Measurements from ENCODE around the gene DCAKD.
A peak's percentile ranks its signal among the peaks of the same experiment; 100 is the strongest.

Gene DCAKD, protein sequence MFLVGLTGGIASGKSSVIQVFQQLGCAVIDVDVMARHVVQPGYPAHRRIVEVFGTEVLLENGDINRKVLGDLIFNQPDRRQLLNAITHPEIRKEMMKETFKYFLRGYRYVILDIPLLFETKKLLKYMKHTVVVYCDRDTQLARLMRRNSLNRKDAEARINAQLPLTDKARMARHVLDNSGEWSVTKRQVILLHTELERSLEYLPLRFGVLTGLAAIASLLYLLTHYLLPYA

DNA sequence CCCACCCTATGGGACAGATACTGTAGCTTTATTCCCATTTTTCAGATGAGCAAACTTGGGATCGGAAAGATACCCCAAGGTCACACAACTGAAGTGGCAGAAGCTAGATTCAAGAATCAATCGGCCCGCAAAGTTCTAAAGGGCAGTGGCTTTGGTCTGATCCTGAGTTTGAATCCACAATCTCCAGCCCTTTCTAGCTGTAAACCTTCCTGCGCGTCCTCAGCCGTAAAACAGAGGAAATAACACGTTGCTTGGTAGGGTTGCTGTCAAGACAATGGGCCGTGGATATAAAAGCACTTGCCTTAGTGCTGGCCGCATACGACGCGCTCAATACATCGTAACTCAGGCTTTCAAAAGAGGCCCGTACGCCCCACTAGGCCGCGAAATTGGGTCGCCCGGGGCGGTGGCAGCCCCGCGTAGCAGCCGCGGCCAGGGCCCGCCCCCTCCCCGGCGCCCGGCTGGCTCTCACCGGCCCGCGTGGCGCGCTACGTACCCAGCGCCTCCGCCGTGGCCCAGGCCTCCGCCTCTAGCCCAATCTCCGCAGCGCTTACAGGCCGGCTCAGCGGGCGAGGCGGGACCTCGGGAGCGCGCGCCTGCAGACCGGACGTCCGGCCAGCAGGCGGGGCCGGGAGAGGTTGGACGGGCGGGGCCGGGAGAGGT is at the start of gene DCAKD:
DCAKD (minus strand) TSS at position 573 of the 660 bp plus-strand sequence. CDS start 16,747 bp downstream, outside the sequence.
- DNase-seq (ENCODE audit: low read depth, low spot score), result peak; percentile 88

DNA sequence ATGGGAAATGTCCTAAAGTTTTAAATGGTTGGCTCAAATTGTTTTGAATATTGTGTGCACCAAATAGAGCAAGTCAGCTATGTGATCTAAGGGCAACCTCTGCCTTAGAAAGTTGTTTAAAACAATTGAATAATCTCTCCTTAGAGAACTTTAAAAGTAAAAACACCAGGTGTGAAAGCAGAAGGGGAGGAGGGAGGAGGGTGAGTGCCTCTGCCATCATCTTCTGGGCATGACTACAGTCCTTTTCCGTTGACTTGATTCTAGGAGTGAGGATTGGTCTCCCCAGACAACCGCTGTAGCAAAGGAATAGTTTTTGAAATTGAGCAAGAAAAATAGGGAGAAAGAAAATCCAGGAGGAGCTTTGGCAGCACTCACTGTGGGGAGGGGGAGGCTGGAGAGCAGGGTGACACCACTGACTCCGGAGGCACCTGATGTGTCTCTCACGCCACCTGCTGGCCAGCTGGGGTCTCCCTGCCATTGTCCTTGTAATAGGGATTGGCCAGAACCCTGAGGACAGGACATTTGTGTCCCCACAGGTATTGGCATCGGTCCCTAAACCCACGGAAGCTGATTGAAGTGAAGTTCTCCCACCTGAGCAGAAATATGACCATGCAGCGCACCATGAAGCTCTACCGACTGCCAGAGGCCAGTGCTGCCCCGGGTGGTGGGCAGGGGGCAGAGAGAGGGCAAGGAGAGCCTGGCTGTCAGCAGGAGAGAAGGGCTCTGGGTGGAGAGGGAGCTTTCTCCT is 47.6 kb upstream of the DCAKD start:
- no peak for DNase-seq (ENCODE audit: low read depth, low spot score)

DNA sequence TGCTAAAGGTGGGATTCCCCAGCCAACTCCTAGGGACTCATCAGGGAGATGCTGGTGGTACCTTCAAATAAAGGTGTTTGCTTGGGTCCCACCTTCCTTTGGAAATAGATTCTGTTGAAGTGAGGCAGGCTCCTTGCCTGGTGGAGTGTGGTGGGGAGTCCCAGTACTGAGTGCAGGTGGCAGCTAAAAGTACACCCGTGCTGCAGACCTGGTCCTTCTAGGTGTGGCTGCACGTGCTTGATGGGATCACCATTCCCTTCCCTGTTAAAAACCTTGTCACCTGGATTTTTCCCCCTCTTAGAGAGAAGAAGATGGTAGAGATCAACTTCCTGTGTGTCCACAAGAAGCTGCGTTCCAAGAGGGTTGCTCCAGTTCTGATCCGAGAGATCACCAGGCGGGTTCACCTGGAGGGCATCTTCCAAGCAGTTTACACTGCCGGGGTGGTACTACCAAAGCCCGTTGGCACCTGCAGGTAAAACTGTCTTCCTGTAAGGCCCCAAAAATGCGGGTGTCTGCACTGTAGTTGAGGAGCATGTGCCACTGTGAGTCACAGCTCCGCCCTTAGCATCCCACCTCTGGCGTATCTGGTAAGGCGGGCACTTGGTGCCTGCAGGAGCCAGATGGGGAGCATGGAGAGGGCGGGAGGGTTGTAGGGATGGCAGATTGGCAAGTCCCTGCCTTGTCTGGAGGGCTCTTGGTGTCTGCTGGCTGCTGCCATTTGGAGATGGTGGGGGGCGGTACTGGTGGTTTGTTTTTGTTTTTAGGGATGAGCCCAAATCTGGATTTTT is 46.8 kb upstream of the DCAKD start:
- DNase-seq (ENCODE audit: low read depth, low spot score), result no peak

DNA sequence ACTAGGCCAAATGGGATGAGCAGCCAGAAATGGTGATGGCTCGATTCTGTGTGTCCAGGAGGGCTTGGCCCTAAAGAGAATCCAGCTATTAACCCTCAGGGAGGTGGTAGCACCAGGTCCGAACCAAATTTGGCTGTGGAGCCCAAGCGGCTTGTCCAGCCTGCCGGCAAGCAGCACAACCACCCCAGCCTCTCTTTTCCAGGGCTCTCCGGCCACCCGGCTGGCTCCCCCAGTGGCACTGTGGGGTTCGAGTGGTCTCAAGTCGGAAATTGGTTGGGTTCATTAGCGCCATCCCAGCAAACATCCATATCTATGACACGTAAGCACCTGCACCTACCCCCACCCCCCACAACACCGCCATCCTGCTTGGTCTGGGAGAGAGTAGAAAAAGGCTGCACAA is 45.5 kb upstream of the DCAKD start:
- no peak for DNase-seq (ENCODE audit: low read depth, low spot score)

DNA sequence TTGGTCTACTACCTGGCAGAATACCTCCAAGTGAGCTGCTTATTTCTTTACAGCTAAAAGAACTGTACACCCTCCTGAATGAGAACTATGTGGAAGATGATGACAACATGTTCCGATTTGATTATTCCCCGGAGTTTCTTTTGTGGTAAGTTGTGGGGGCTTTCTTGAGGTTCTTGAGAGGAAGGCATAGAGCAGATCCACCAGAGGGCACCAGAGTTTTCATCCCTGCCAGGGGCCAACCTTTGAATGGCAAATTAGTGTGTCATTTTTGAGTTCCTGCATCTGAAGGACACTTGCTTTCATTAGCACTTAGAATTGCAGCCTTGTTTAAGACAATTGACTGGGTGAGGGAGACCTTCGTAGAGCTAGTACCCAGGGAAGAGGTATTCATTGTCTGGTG is 44.7 kb upstream of the DCAKD start:
- no peak for DNase-seq (ENCODE audit: low read depth, low spot score)

DNA sequence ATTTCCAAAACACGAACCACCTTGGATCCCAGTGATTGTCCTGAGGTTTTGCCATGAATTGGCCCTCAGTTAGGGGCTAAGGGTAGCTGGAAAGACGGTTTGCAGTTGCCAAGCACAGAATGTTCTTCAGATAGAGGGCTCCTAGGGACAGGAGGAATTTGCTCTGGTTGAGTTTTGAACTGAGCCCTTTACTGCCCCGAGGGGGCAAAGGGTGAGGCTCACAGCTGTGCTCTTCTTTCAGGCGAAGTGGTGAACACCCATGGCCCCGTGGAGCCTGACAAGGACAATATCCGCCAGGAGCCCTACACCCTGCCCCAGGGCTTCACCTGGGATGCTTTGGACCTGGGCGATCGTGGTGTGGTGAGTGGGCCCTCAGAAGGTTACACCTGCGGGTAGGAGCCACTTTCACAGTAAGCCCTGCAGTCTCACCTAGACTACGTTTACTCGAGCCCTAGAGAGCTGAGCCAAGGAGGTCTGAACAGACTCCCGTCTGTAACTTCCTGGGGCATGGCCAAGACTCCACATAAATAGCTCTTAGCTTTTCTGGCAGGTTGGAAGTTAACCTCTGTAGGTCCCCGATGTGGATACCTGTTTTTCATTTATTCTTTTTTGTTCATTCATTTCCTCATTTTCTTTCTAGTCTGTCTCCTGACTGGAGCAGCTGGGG is 42.1 kb upstream of the DCAKD start:
- DNase-seq (ENCODE audit: low read depth, low spot score), result no peak

DNA sequence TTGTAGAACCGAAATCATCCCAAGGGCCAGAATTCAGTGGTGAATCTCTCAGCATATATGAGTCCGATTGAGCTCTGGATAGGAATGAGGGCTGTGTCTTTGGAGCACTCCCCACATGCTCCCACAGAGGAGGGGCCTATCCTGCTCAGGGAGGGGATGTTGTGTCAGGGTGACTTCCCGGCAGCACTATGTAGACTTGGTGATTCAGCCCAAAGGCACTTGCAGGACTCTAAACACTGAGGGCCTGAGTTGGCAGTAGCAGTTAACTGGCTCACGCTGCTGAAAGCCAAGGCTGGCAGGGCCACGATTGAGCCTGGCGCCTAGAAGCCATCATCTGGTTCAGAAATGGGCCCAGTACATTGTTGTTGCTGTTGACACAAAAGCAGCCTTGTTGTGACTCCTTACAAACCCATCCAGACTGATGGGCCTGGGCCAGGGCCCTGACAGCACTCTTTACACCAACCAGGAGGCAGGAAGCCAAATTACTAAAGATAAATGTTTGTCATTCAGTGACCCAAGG is 41.5 kb upstream of the DCAKD start:
- DNase-seq (ENCODE audit: low read depth, low spot score), result peak; percentile 88

DNA sequence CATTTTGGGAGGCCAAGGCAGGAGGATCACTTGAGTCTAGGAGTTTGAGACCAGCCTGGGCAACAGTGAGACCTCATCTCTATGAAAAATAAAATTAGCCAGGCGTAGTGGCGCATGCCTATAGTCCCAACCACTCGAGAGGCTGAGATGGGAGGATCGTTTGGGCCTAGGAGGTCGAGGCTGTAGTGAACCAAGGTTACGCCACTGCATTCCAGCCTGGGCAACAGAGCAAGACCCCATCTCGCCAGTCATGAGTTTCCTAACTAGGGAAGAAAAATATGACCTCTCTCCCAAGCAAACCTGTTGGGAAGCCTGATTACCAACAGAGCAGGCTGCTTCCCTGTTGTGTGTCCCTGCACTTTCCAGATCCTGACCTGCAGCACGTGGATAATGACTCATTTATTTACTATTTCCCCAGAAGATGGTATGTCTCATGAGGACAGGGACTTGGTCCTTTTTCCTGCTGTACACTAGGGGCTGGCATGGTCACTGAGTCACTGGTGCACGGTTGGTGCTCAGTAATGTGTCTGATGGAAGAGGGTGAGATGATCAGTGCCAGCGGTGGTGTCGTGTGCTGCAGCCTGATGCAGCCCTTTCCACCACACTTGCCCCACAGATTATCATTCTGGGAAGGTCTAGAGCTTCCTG is 40.5 kb upstream of the DCAKD start:
- no peak for DNase-seq (ENCODE audit: low read depth, low spot score)

DNA sequence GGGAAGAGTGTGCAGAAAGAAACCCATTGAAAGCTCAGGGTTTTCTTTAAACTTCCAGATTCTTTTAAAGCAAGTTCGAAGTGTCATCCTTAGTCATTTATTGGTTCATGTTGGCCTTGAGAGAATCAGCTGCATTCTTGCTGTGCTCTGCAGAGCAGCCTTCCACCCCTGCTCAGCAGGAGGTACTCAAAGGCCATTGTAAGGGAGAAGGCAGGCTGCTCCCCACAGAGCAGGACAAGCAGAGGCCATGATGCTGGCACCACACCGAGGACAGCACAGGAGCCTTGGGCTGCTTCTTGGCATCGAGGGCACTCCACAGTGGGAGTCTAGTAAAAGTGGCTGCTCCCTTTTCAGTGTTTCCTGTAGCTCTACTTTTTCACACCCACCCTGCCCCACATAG is 39.3 kb upstream of the DCAKD start:
- DNase-seq (ENCODE audit: low read depth, low spot score), result no peak

DNA sequence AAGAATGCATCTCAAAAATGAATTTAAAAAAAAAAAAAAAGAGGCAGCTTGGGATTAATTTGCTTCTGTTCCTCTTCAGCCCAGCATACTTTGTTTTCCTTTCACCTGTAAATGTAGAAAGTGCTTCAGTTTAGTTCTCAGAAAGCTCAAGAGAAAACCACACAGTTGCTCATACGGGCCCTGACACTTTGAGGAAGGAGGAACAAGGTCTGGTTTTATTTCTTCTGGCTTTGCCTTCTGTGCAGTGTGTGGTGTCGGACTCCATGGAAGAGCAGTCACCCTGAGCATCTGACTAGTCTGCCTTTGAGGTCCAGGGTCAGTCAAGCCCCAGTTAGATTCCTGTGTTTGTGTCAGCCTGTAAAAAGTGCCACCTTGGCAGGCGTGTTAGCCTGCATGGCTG is 37.3 kb upstream of the DCAKD start:
- no peak for DNase-seq (ENCODE audit: low read depth, low spot score)

DNA sequence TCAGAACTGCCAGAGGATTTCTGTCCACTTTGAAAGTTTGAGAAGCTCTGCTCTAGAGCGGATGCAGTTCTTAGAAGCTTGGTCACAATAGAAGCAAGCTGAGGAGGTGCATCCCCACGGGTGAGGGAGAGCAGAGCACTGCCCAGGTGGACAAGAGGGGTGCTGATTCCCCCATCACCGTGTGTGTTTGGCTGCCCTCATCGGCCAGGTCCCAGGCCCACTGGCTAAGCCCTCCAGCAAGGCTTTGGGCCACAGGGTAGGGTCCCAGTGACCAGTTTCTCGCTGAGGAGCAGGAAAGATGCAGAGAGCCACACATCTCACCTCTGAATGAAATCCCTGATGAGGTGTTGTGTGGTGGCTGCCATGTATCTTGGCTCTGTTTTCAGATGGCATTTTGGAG is 36.5 kb upstream of the DCAKD start:
- DNase-seq (ENCODE audit: low read depth, low spot score), result no peak

DNA sequence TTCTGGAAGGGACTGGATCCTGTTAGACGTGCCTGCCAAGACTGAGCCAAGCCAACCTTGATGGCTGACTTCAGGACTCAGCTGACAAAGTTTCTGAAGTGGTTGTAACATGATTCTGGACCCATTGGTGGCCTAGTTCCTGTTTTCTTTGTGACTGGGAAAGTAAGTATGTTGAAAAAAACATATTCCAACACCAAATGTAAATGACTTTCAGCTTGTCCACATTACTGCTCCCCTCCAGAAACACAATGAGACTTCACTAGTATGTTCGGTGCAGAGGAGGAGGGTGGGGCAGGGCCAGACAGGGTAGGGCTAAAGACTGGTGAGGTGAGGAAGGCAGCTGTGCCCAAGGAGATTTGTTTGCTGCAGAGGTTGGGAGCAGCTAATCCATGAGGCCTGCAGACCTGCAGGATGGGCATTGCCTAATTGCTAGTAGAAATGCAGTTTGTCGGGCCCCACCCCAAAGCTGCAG is 36.1 kb upstream of the DCAKD start:
- DNase-seq (ENCODE audit: low read depth, low spot score), result no peak

DNA sequence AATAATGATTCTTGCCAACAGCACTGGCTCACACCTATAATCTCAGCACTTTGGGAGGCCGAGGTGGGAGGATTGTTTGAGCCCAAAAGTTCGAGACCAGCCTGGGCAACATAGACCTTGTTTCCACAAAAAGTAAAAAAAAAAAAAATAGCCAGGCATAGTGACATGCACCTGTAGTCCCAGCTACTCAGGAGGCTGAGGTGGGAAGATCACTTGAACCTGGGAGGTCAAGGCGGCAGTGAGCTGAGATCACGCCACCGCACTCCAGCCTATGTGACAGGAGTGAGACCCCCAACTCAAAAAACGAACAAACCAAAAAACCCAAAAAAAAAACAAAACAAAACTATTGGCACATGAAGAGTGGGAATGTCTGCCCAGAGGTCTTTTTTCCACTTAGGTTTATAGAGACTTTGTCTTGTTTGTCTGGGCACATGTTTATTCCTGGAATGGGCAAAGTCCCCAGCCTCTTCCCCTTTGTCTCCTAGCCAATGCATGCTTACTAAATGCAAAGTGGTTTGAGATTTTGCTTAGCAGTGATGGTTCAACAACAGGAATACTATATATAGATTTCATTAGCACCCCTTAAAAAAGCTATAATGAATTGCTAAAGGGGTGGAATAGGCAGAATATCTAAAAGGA is 35.6 kb upstream of the DCAKD start:
- no peak for DNase-seq (ENCODE audit: low read depth, low spot score)

DNA sequence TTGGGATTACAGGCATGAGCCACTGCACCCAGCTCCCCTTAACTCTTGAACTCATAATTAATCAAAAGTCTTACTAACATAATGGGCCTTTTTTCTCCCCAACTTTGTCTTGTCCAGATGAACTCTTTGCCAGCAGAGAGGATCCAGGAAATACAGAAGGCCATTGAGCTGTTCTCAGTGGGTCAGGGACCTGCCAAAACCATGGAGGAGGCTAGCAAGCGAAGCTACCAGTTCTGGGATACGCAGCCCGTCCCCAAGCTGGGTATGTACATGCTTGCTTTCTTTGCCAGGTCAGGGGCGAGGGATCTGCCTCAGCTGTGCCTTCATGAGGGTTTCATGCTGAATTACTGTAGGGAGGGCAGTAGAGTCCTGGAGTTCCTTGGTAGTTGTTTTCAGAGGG is 35.0 kb upstream of the DCAKD start:
- no peak for DNase-seq (ENCODE audit: low read depth, low spot score)

DNA sequence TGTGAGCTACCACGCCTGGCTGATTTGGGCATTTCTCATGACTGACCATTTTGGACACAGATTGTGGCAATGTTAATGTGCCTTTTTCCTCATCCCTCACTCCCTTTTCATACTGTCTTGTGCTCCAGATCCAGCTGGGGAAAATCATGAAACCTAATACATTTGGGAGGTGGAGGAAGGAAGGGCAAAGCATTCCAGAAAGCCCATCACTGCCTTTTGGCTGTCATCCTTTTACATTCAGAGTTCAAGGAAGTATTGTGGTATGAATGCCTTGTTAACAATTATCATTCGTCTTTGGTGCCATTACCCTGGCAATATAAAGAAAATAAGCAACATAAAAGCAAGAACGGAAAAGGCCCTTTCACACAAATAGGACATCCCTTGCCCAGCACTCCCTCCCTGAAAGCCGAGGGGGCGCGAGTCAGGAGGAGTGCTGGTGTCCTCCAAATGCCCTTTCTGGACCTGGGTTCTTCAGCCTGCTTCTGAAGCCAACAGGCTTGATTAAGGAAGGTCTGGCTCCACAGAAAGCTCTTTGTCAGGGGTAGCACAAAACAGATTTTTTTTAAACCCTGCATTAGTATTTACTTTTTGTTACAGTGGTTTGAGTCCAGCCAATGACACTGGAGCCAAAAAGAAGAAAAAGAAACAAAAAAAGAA is 29.7 kb upstream of the DCAKD start:
- no peak for DNase-seq (ENCODE audit: low read depth, low spot score)

DNA sequence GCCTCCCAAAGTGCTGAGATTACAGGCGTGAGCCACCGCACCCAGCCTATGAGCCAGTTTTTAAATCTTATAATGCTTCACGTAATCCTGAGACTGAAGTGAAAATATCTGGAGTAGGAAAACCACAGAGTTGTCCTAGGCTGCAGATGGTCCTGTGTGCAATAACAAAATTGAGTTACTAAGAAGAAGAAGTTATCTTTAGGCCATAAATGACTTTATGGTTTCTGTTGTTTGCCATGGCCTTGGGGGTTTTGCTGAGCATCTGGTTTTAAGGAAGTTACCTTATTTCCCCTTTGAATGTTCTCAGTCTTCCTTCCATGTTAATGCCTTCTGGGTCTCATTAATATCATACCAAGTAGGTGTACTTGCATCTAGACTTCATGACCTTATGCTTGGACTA is 26.2 kb upstream of the DCAKD start:
- DNase-seq (ENCODE audit: low read depth, low spot score), result no peak

DNA sequence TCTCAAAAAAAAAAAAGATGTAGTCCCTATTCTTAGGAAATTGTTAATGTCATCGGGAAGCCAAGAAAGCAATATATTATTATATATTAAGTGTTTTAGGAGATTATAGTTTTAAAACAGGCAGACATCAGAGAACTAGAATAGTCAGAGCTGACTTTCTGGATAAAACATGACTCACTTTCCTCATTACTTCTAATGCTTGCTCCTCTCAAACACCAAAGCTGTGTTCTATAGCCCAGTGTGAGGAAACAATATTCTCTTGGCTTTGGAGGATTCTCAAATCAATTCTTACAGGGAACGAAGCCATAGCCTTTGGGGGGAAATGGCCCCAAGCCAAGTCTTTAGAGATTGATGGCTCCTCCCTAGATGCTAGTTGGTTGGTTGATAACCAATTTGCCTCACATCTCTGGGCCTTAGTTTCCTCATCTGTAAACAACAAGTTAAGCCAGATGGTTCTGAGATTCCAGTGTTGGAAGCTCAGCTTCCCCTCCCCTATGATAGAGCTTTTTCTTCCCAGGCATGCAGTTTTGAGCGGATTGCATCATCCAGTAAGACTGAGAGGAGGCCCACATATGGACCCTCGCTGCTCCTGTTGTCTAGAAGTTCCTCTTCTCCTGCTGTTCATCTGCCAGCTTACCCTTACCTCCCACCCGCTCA is 22.1 kb upstream of the DCAKD start:
- DNase-seq (ENCODE audit: low read depth, low spot score), result no peak

DNA sequence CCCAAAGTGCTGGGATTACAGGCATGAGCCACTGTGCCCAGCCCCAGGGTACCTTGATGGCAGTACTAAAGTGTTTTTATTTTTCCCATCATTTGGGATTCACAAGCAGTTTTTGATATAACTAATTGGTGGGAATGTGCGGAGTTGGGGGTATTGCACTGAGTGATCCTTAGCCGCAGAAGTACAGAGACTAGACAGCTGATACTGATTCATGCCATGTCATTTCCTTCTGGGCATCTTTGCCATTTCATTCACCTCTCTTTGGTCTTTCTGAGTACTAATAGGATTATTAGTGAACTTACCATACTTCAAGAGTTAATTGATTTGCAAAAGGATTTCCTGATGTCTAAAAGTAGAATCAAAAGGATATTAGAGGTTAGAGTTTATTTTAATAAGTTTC is 19.4 kb upstream of the DCAKD start:
- no peak for DNase-seq (ENCODE audit: low read depth, low spot score)

DNA sequence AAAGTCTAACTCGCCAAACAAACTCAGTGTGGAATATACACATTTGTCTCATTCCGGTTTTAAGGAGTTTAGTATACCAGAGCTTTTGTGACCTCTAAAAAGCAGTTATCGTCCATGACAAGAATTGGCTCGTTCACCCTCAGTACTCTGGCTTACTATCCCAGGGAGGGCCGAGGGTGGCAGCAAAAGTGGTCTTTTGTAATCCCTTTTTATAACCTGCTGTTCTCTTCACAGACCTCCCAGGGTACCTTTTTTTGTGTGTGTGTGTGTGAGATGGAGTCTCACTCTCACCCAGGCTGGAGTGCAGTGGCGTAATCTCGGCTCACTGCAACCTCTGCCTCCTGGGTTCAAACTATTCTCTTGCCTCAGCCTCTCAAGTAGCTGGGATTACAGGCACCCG is 18.6 kb upstream of the DCAKD start:
- no peak for DNase-seq (ENCODE audit: low read depth, low spot score)
